ENCODE results near the gene ITGBL1.

The ITGBL1 gene

DNA sequence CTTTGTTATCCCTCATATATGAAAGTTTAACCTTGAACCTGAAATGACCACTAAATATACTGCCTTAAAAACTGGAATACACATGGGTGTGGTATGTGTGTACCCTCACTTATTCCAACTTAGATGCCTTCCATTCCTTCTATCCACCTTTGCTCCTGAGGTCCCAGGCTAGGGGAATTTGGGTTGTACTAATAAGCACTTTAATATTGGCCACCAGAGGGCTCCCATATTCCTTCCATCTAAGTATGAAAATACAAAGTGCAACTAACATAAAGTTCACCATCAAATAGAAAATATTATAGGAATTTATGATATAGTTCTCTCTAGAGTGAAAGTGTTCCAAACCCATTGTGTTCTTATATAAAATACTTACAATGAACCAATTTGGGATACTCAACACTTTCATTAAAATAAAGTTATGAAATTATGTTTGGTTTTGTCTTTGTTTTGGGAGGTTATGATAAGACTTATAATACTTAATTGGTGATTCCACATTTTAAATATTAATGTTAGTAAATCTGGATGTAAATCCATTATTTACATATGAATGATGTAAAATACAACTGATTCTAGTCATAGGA lies 62.3 kb downstream of the ITGBL1 start:
- no peak for TF ChIP-seq POLR2A (IDR thresholded peaks at IDR 0.05; ENCODE audit: extremely low read depth, insufficient read length)
- TF ChIP-seq, protein P1, sequence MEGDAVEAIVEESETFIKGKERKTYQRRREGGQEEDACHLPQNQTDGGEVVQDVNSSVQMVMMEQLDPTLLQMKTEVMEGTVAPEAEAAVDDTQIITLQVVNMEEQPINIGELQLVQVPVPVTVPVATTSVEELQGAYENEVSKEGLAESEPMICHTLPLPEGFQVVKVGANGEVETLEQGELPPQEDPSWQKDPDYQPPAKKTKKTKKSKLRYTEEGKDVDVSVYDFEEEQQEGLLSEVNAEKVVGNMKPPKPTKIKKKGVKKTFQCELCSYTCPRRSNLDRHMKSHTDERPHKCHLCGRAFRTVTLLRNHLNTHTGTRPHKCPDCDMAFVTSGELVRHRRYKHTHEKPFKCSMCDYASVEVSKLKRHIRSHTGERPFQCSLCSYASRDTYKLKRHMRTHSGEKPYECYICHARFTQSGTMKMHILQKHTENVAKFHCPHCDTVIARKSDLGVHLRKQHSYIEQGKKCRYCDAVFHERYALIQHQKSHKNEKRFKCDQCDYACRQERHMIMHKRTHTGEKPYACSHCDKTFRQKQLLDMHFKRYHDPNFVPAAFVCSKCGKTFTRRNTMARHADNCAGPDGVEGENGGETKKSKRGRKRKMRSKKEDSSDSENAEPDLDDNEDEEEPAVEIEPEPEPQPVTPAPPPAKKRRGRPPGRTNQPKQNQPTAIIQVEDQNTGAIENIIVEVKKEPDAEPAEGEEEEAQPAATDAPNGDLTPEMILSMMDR (IDR thresholded peaks at IDR 0.05; ENCODE audit: low read depth, low read length), result peak; percentile 53
- H3K4me3 ChIP-seq (ENCODE audit: low read depth, low read length), result no peak overlapping the region
- peak; percentile 53 for DNase-seq (ENCODE audit: low read depth)

DNA sequence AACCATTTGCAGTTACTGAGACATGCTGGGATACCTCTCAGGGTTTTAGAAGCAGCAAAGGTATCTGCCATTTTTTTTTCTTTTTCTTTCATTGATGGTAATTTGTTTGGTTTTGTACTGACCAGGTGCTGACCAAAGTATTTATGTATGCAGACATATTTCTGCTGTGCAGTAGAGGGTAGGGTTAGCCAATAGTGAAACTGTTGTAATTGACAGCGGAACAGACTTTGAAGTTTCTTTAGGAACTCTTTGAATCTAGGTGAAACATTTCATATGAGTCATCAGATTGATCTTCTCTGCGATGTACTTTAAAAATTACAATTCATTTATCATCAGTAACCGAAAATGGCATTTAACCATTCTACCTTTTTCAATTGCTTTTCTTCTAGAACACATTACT lies 63.0 kb downstream of the ITGBL1 start:
- no peak for DNase-seq (ENCODE audit: low read depth)
- H3K4me3 ChIP-seq (ENCODE audit: low read depth, low read length), result no peak overlapping the region
- TF ChIP-seq, protein P1 (IDR thresholded peaks at IDR 0.05; ENCODE audit: low read depth, low read length), result no peak
- TF ChIP-seq, protein P2, sequence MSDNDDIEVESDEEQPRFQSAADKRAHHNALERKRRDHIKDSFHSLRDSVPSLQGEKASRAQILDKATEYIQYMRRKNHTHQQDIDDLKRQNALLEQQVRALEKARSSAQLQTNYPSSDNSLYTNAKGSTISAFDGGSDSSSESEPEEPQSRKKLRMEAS (IDR thresholded peaks at IDR 0.05; ENCODE audit: low read depth, low read length), result no peak
- TF ChIP-seq POLR2A (IDR thresholded peaks at IDR 0.05; ENCODE audit: extremely low read depth, insufficient read length) (no peak), MYC (IDR thresholded peaks at IDR 0.05; ENCODE audit: low read depth, low read length) (no peak)

DNA sequence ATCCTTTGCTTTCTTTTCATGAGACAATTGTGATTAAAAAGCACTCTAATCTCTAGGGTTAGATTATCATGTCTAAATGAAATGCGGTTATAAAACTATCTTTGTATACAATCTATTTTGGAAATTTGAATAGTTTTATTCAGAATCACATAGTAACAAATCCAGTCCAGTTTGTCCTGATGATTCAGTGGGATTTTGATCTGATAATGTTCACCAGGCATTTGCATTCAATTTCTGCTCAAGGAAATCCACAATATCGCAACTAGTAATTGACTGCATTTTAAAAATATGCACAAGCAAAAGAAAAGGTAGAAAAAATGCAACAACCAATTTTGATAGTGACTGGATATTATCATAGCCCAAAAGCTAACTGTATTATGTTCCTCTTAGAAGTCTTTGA lies 63.8 kb downstream of the ITGBL1 start:
- DNase-seq (ENCODE audit: low read depth), result no peak
- TF ChIP-seq, protein P1 (IDR thresholded peaks at IDR 0.05; ENCODE audit: low read depth, low read length), result no peak
- TF ChIP-seq, protein P2 (IDR thresholded peaks at IDR 0.05; ENCODE audit: low read depth, low read length), result no peak
- H3K4me3 ChIP-seq (ENCODE audit: low read depth, low read length), result no peak overlapping the region

DNA sequence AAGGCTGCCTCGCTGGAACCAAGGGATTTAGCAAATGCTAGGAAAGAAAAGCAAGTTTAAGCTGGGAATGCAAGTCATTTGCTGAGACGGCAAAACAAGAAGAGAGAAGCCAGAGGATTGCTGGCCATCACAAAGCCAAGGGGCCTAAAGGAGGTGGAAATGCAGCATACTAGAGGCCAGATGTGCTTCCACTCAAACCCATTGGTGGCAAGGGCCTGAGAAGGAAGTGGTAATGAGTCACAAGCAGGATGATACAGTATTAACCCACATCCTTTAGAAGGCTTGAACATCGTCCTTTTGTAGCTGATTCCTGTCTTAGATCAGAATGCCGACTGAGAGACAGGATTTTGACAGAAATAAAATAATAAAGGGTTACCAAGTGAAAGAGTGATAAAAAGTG lies 68.2 kb downstream of the ITGBL1 start:
- no peak overlapping the region for H3K4me3 ChIP-seq (ENCODE audit: low read depth, low read length)
- no peak for TF ChIP-seq MYC (IDR thresholded peaks at IDR 0.05; ENCODE audit: low read depth, low read length)
- TF ChIP-seq, protein P2 (IDR thresholded peaks at IDR 0.05; ENCODE audit: low read depth, low read length), result no peak
- no peak for TF ChIP-seq POLR2A (IDR thresholded peaks at IDR 0.05; ENCODE audit: extremely low read depth, insufficient read length)
- TF ChIP-seq, protein P1 (IDR thresholded peaks at IDR 0.05; ENCODE audit: low read depth, low read length), result no peak
- peak; percentile 58 for DNase-seq (ENCODE audit: low read depth)

DNA sequence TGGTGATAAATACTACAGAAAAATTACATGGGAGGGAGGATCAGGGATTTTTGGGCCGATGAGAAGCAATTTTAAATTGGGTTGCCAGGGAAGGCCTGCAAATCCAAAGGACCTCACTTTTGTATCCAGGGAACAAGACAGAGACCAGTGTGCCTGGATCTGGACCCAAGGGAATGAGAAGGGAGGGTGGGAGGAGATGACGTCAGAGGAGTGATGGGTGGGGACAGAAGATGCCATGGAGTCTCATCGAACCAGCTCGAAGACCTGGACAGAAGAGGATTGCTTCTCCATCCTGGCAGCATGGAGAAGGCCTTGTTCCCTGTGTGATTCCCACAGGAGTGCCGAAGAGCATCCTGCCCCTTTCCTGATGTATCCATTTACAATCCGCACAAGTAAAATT lies 68.9 kb downstream of the ITGBL1 start:
- TF ChIP-seq, protein P2 (IDR thresholded peaks at IDR 0.05; ENCODE audit: low read depth, low read length), result no peak
- TF ChIP-seq, protein P1 (IDR thresholded peaks at IDR 0.05; ENCODE audit: low read depth, low read length), result no peak

DNA sequence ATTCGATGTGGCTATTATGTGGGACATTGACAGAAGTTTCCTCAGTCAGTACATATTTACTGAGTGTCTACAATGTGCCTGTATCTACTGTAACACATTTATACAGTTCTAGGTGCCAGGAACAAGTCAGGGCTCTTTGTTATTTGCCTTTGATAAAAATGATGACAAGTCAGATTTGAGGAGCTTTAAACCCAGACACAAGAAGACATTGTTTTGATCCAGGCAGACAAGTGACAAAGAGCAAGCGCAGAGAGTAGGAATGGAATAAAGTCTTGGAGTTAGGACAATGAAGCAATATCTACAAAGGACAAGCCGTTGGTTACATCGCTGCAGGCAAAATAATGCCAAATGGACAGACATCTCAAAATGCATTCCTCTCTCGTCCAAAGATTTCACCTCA lies 70.1 kb downstream of the ITGBL1 start:
- DNase-seq (ENCODE audit: low read depth), result no peak
- TF ChIP-seq, protein P2 (IDR thresholded peaks at IDR 0.05; ENCODE audit: low read depth, low read length), result no peak
- TF ChIP-seq, protein P1 (IDR thresholded peaks at IDR 0.05; ENCODE audit: low read depth, low read length), result no peak
- TF ChIP-seq POLR2A (IDR thresholded peaks at IDR 0.05; ENCODE audit: extremely low read depth, insufficient read length) (no peak), MYC (IDR thresholded peaks at IDR 0.05; ENCODE audit: low read depth, low read length) (no peak)
- no peak overlapping the region for H3K4me3 ChIP-seq (ENCODE audit: low read depth, low read length)

More for the DNA sequence above, 68.9 kb downstream of the ITGBL1 start:
- DNase-seq (ENCODE audit: low read depth), result no peak
- H3K4me3 ChIP-seq (ENCODE audit: low read depth, low read length), result no peak overlapping the region
